Measurements from ENCODE around the gene SLC17A4. TPM values are rescaled to one million over a fixed set of nuclear protein-coding genes. Genes with fewer than 3 reads are reported as not detected.

The SLC17A4 gene
- total and polyA plus RNA-seq, 2 experiments from 2014 or later, result not detected

GRCh38 chr6:25745836-25746235, 8.7 kb upstream of the SLC17A4 start (continued):
- no peak for TF ChIP-seq ZNF462 (CRISPR knock-in tag; IDR thresholded peaks at IDR 0.05)

GRCh38 chr6:25746968-25747367, 7.6 kb upstream of the SLC17A4 start:
- no peaks in the 10 kb centered on the region for H3K36me3 ChIP-seq (ENCODE audit: insufficient read depth)
- no peaks in the 10 kb centered on the region for H3K27me3 ChIP-seq (ENCODE audit: insufficient read depth)
- Mint-ChIP-seq H3K36me3 (ENCODE audit: low read depth) (no peaks in the 10 kb centered on the region), H3K4me3 (no peak overlapping the region), H3K4me1 (no peaks in the 10 kb centered on the region), H3K27me3 (ENCODE audit: insufficient read depth, low read depth, poor library complexity) (no peaks in the 10 kb centered on the region), H3K27ac (no peak overlapping the region), H3K9me3 (peaks cover 2% of the 10 kb centered on the region; the same call in 2 of the 3 replicates)
- no peak overlapping the region for H3K4me2 ChIP-seq
- no peak overlapping the region for H3K4me3 ChIP-seq
- no peaks in the 10 kb centered on the region for H3K9me2 ChIP-seq (ENCODE audit: insufficient read depth)
- H3F3A ChIP-seq (replicated peaks; ENCODE audit: low read depth), result no peaks in the 10 kb centered on the region
- no peak overlapping the region for H3K27ac ChIP-seq (ENCODE audit: low read depth)
- H2AFZ ChIP-seq, result no peak overlapping the region
- H3K79me2 ChIP-seq (replicated peaks; ENCODE audit: insufficient read depth), result no peaks in the 10 kb centered on the region
- peak; percentile 60 to 75 for TF ChIP-seq CTCF (conservative IDR thresholded peaks at IDR 0.05; ENCODE audit: low read depth in 2 of 2)
- TF ChIP-seq ETS1 (IDR thresholded peaks at IDR 0.05), result no peak
- TF ChIP-seq STAT1 (IDR thresholded peaks at IDR 0.05; ENCODE audit: unreplicated experiment), result no peak
- H3K4me1 ChIP-seq (ENCODE audit: insufficient read depth), result no peaks in the 10 kb centered on the region
- DNase-seq (ENCODE audit: low spot score), result peak; percentile 61
- peak; percentile 73 for ATAC-seq
- no peaks in the 10 kb centered on the region for H4K20me1 ChIP-seq (replicated peaks; ENCODE audit: insufficient read depth)

Data from GM23338 (cell line).